C4-2B (cell line): Measurements from ENCODE around the gene DTD2.

Experiments used
- H3K27ac ChIP-seq: fragments of 450-650 bp; 2 replicates; pipeline ENCODE4 v1.5.1; 2017
- ZFX ChIP-seq: fragments of 450-650 bp; IDR thresholded peaks from 2 replicates; pipeline ENCODE4 v1.6.1; 2017
- TF ChIP-seq, protein P1 (sequence below): fragments of 450-650 bp; conservative IDR thresholded peaks from 2 replicates; pipeline ENCODE4 v1.5.1; 2017; ENCODE audit warnings: mild to moderate bottlenecking

DTD2 gene

DNA sequence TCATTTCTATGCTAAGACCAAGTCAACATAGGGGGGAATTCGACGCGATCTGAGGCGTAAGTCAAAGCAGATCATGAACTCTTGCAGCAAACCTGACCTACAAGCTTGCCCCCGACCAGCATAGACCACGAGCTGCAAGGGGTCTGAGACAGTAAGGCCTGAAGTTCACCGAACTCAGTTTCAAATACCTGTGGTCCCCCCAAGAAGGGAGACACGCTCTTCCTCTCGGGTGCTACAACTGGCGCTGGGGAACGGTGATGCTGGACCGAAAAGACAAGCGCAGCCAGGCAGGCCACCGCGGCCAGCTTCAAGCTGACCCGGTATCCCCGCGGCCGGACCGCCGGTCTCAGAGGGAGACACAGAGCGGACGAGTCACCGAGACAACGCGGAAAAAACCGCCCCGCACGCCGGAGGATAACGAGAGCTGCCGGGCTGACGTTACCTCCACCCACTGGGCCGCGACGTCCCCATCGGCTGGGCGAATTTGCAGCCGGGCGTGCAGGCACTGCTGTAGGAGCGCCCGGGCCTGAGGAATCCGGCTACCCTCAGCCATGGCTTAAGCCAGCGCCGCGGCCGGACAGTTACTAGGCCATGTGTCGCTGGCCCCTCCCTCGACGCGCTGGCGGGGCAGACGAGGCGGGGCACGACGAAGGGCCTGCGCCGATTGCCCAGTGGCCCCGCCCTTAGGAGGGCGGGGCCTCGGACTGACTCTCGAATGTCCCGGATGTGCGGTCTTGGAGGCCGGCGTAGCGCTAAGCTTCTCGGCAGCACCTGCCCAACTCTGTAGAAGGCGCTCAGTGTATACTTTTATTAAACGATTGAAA, at the start of gene DTD2:
Gene DTD2 (minus strand): TSS at position 666 of the 824 bp plus-strand sequence. CDS start 113 bp downstream, at position 553.
- peak; percentile 96 for TF ChIP-seq ZFX
- TF ChIP-seq, protein P1, sequence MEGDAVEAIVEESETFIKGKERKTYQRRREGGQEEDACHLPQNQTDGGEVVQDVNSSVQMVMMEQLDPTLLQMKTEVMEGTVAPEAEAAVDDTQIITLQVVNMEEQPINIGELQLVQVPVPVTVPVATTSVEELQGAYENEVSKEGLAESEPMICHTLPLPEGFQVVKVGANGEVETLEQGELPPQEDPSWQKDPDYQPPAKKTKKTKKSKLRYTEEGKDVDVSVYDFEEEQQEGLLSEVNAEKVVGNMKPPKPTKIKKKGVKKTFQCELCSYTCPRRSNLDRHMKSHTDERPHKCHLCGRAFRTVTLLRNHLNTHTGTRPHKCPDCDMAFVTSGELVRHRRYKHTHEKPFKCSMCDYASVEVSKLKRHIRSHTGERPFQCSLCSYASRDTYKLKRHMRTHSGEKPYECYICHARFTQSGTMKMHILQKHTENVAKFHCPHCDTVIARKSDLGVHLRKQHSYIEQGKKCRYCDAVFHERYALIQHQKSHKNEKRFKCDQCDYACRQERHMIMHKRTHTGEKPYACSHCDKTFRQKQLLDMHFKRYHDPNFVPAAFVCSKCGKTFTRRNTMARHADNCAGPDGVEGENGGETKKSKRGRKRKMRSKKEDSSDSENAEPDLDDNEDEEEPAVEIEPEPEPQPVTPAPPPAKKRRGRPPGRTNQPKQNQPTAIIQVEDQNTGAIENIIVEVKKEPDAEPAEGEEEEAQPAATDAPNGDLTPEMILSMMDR = no peak; the same call in 1 of the 2 replicates
- peak within 1 kb of the TSS; percentile 94 for H3K27ac ChIP-seq

DNA sequence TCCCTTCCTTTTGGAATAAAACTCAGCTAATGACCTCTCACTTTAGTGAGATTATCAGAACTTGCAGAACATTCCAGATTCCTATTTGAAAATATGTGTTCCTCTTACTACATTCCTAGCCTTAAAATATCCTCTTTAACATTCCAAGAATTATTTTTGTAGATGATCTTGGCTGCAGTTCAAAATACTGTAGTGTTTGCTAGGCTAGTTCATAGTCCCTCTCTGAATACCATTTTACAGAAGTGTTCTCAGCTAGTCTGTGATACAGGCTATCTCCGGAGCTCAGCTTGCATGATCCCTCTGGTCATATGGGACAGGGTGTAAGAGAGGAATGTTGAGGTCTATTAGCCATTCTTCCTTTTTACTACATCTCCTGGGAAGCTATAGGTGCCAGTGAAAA, 48.1 kb upstream of the DTD2 start:
- no peak for TF ChIP-seq ZFX
- TF ChIP-seq, protein P1 = no peak
- H3K27ac ChIP-seq = no peak overlapping the region

DNA sequence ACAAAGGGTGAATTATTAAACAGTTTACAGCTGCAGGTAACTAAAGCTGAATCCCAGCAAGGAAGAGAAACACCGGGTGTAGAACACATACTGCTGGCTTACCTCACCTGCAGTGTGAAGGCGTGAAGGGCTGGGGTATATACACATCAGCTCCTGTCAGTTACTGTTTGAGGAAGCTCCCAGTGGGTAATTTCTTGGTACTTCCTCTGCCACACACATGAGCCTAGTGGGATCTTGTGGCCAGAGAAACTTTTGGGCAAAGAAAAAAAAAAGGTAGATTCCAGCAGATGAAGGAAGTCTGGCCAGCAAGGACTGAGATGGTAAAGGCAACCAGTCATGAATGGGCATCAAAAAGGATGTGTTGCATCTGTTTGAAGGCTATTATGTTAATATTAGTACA, 44.6 kb upstream of the DTD2 start:
- no peak overlapping the region for H3K27ac ChIP-seq
- no peak for TF ChIP-seq ZFX
- TF ChIP-seq, protein P1 = no peak

DNA sequence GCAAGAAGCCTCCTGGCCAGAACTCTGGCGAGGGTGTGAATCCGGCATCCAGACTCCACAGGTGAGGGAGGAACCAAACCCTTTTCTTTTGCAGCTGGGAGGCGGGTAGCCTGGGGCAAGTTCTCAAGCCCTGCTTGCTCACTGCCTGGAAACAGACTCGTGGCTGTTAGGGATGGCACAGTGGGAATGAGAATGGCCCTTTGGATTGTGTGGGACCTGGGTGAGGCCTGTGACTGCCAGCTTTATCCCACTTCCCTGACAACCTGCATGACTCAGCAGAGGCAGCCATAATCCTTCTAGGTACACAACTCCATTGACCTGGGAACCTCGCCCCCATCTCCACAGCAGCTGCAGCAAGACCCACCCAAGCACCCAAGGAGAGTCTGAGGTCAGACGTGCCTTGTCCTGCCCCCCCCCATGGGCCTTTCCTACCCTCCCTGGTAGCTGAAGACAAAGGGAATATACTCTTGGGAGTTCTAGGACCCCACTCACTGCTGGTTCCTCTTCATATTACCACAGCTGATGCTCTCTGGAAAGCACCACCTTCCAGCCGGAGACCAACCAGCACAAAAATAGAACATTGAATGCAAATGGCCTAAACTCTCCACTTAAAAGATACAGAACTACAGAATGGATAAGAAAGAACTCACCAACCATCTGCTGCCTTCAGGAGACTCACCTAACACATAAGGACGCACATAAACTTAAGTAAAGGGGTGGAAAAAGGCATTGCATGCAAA, 35.6 kb upstream of the DTD2 start:
- TF ChIP-seq ZFX = no peak
- TF ChIP-seq, protein P1 = no peak
- no peak overlapping the region for H3K27ac ChIP-seq

DNA sequence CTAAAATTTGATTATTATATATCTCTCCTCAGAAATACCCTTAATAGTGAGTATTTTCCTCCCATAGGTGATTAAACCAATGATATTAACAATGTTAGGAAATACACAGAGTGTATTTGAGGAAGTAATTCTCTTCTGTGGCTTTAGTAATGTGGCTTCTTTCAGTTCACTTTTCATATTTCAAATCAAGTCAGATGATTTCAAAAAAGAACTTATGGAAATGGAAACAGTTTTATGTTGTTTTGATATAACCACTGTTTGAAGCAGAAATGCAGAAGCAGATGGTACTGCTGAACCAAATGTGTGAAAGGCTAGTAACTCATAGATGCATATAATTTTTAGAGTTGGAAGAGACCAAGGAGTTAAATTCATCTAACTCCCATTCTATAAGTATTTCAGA, 32.4 kb upstream of the DTD2 start:
- TF ChIP-seq, protein P1 = no peak
- no peak overlapping the region for H3K27ac ChIP-seq

DNA sequence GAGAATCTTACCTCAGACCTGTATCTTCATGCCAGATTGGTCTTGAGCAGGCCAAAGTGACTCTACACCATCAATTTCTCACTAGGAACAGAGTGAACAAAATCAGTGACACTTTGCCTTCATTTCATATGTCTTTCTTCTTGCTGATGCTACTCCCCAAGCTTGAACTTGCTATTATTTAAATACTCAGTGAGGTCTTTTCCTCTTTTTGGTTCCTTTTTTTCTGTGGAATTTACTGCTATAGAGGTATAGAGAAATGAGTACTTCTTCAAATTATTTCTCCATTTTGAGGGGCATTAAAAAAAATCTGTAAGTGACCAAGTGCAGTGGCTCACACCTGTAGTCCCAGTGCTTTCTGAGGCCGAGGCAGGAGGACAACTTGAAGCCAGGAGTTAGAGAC, 30.6 kb upstream of the DTD2 start, which contains the start of gene GPR33:
Gene GPR33 (minus strand): TSS at position 154 of the 400 bp plus-strand sequence. CDS start 4,074 bp downstream, outside the sequence.
- no peak within 1 kb of the TSS for H3K27ac ChIP-seq
- TF ChIP-seq, protein P1 = no peak
- no peak for TF ChIP-seq ZFX

DNA sequence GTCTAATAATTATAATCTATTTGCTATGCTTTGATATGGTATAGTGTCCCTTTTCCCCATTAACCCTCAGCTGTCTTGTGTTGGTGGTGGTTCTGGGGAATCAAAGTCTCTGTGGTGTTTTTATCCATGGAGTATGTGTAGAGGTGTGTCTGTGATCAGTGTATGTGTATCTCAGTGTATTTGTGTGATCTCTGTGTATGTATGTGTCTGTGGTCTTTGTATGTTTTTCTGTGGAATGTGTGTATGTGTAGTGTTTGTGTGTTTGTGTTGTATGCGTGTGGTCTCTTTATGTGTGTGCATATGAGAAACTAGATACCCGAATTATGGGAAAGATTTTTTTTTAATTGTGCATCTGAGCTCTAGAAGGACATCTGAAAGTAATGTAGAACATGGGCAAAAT, 29.5 kb upstream of the DTD2 start:
- no peak overlapping the region for H3K27ac ChIP-seq
- TF ChIP-seq, protein P1 = no peak
- TF ChIP-seq ZFX = no peak
